Fibroblast of villous mesenchyme (primary cell): ENCODE results near the gene NFATC4. TPM values are rescaled to one million over a fixed set of nuclear protein-coding genes. Genes with fewer than 3 reads are reported as not detected.

ENCODE experiments used
- DNase-seq: peaks from one replicate; pipeline ENCODE4 v3.0.0-alpha.2; 2010; ENCODE audit warnings: low read depth
- H3K4me3 ChIP-seq: 2 replicates; pipeline ENCODE4 v1.5.1; 2011; ENCODE audit warnings: low read depth, mild to moderate bottlenecking, low read length
- CTCF ChIP-seq: IDR thresholded peaks from 2 replicates; pipeline ENCODE4 v1.5.1; 2012; ENCODE audit warnings: low read depth, mild to moderate bottlenecking, low read length; ENCODE audit not compliant: insufficient read depth
- total RNA-seq: library from RNA; depleted of rRNA; stranded (reverse); fragments of >200 nt; gene quantifications from 2 replicates; pipeline ENCODE4 v1.2.3, GENCODE V29; 2012

Gene NFATC4
- total RNA-seq, 1 donor = 68.2 TPM

- no peak for TF ChIP-seq CTCF
- no peak for DNase-seq
- H3K4me3 ChIP-seq = no peak overlapping the region
Measured at GRCh38 chr14:24378981-24379906, 11.3 kb downstream of the NFATC4 start.

GRCh38 chr14:24379907-24380730 lies 12.1 kb downstream of the NFATC4 start:
- no peak for DNase-seq
- no peak for TF ChIP-seq CTCF
- H3K4me3 ChIP-seq = no peak overlapping the region

- TF ChIP-seq CTCF = no peak
Measured at GRCh38 chr14:24381363-24382063, 13.5 kb downstream of the NFATC4 start.

GRCh38 chr14:24382064-24382371 lies 14.0 kb downstream of the NFATC4 start:
- DNase-seq = no peak
- H3K4me3 ChIP-seq = no peak overlapping the region
- TF ChIP-seq CTCF = no peak

More at GRCh38 chr14:24381363-24382063, 13.5 kb downstream of the NFATC4 start:
- DNase-seq = no peak
- no peak overlapping the region for H3K4me3 ChIP-seq

- no peak overlapping the region for H3K4me3 ChIP-seq
- DNase-seq = no peak
- no peak for TF ChIP-seq CTCF
Measured at GRCh38 chr14:24384169-24384568, 16.2 kb downstream of the NFATC4 start.

GRCh38 chr14:24385524-24385923 lies 17.5 kb downstream of the NFATC4 start:
- no peak for TF ChIP-seq CTCF
- H3K4me3 ChIP-seq = no peak overlapping the region
- no peak for DNase-seq
